ENCODE data around the gene ZDHHC12.

ZDHHC12 gene

GRCh38 chr9:128720841-128721486, 3.0 kb downstream of the ZDHHC12 start:
- no peak overlapping the region for H3K4me3 ChIP-seq (ENCODE audit: low read depth, low read length)
- no peak for DNase-seq (ENCODE audit: low read depth)
- TF ChIP-seq MYC (IDR thresholded peaks at IDR 0.05; ENCODE audit: low read depth, low read length) (no peak), POLR2A (IDR thresholded peaks at IDR 0.05; ENCODE audit: extremely low read depth, insufficient read length) (no peak)
- TF ChIP-seq, protein P1, sequence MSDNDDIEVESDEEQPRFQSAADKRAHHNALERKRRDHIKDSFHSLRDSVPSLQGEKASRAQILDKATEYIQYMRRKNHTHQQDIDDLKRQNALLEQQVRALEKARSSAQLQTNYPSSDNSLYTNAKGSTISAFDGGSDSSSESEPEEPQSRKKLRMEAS (IDR thresholded peaks at IDR 0.05; ENCODE audit: low read depth, low read length): no peak
- TF ChIP-seq, protein P2, sequence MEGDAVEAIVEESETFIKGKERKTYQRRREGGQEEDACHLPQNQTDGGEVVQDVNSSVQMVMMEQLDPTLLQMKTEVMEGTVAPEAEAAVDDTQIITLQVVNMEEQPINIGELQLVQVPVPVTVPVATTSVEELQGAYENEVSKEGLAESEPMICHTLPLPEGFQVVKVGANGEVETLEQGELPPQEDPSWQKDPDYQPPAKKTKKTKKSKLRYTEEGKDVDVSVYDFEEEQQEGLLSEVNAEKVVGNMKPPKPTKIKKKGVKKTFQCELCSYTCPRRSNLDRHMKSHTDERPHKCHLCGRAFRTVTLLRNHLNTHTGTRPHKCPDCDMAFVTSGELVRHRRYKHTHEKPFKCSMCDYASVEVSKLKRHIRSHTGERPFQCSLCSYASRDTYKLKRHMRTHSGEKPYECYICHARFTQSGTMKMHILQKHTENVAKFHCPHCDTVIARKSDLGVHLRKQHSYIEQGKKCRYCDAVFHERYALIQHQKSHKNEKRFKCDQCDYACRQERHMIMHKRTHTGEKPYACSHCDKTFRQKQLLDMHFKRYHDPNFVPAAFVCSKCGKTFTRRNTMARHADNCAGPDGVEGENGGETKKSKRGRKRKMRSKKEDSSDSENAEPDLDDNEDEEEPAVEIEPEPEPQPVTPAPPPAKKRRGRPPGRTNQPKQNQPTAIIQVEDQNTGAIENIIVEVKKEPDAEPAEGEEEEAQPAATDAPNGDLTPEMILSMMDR (IDR thresholded peaks at IDR 0.05; ENCODE audit: low read depth, low read length): no peak

DNA sequence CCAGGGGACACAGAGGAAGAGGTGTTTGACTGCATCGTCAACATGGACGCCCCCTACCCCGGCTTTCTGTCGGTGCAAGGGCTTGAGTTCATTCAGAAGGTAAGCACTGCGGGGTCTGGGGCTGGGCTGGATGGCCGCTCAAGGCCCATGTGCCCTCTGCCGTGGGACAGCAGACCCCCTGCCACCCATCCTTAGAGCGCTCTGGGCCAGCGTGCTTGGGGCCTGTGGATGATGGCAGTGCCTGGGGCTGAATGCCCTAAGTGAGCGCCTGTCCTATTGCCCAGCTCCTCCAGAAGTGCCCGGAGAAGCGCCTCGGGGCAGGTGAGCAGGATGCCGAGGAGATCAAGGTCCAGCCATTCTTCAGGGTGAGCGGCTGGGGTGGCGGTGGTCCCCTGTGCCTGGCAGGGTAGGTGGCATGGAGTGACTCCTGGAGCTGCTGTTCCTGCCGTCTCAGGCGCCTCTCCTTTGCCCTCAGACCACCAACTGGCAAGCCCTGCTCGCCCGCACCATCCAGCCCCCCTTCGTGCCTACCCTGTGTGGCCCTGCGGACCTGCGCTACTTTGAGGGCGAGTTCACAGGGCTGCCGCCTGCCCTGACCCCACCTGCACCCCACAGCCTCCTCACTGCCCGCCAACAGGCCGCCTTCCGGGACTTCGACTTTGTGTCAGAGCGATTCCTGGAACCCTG, 3.9 kb downstream of the ZDHHC12 start:
- H3K4me3 ChIP-seq (ENCODE audit: low read depth, low read length): no peak overlapping the region
- TF ChIP-seq POLR2A (IDR thresholded peaks at IDR 0.05; ENCODE audit: extremely low read depth, insufficient read length): no peak
- TF ChIP-seq, protein P2 (IDR thresholded peaks at IDR 0.05; ENCODE audit: low read depth, low read length): no peak
- TF ChIP-seq, protein P1 (IDR thresholded peaks at IDR 0.05; ENCODE audit: low read depth, low read length): no peak
- TF ChIP-seq MYC (IDR thresholded peaks at IDR 0.05; ENCODE audit: low read depth, low read length): no peak
- DNase-seq (ENCODE audit: low read depth): no peak

- no peak for TF ChIP-seq MYC (IDR thresholded peaks at IDR 0.05; ENCODE audit: low read depth, low read length)
- no peak for DNase-seq (ENCODE audit: low read depth)
- no peak overlapping the region for H3K4me3 ChIP-seq (ENCODE audit: low read depth, low read length)
Observed at GRCh38 chr9:128718475-128718874, 5.5 kb downstream of the ZDHHC12 start.

GRCh38 chr9:128718047-128718446, 5.9 kb downstream of the ZDHHC12 start:
- no peak overlapping the region for H3K4me3 ChIP-seq (ENCODE audit: low read depth, low read length)
- DNase-seq (ENCODE audit: low read depth): no peak
- TF ChIP-seq POLR2A (IDR thresholded peaks at IDR 0.05; ENCODE audit: extremely low read depth, insufficient read length): no peak
- TF ChIP-seq, protein P1 (IDR thresholded peaks at IDR 0.05; ENCODE audit: low read depth, low read length): no peak
- TF ChIP-seq, protein P2 (IDR thresholded peaks at IDR 0.05; ENCODE audit: low read depth, low read length): no peak
- no peak for TF ChIP-seq MYC (IDR thresholded peaks at IDR 0.05; ENCODE audit: low read depth, low read length)

GRCh38 chr9:128716581-128717254, 7.2 kb downstream of the ZDHHC12 start:
- no peak for DNase-seq (ENCODE audit: low read depth)
- H3K4me3 ChIP-seq (ENCODE audit: low read depth, low read length): no peak overlapping the region
- TF ChIP-seq, protein P2 (IDR thresholded peaks at IDR 0.05; ENCODE audit: low read depth, low read length): no peak
- no peak for TF ChIP-seq MYC (IDR thresholded peaks at IDR 0.05; ENCODE audit: low read depth, low read length)
- TF ChIP-seq, protein P1 (IDR thresholded peaks at IDR 0.05; ENCODE audit: low read depth, low read length): no peak
- no peak for TF ChIP-seq POLR2A (IDR thresholded peaks at IDR 0.05; ENCODE audit: extremely low read depth, insufficient read length)

GRCh38 chr9:128715436-128715750, 8.5 kb downstream of the ZDHHC12 start:
- TF ChIP-seq, protein P1 (IDR thresholded peaks at IDR 0.05; ENCODE audit: low read depth, low read length): no peak
- TF ChIP-seq POLR2A (IDR thresholded peaks at IDR 0.05; ENCODE audit: extremely low read depth, insufficient read length) (no peak), MYC (IDR thresholded peaks at IDR 0.05; ENCODE audit: low read depth, low read length) (no peak)
- TF ChIP-seq, protein P2 (IDR thresholded peaks at IDR 0.05; ENCODE audit: low read depth, low read length): no peak
- no peak for DNase-seq (ENCODE audit: low read depth)
- H3K4me3 ChIP-seq (ENCODE audit: low read depth, low read length): no peak overlapping the region
